Neural cell (in vitro differentiated cells): ENCODE results near the gene CD247. TPM values are rescaled to one million over a fixed set of nuclear protein-coding genes. Genes with fewer than 3 reads are reported as not detected.

Experiments
- H2AFZ ChIP-seq: fragments of 200-600, 300-800 bp; sonication (generic), shearing (Covaris generic); 2 replicates; pipeline ENCODE4 v1.6.0; 2014; ENCODE audit warnings: low read depth, mild to moderate bottlenecking, antibody characterized with exemption, low read length, moderate library complexity
- H3F3A ChIP-seq: fragments of 200-600 bp; shearing (Covaris generic); 2 replicates; pipeline ENCODE4 v1.6.1; 2016; ENCODE audit warnings: mild to moderate bottlenecking, moderate library complexity, mixed read lengths, antibody characterized with exemption, low read length; ENCODE audit not compliant: insufficient read depth, poor library complexity, severe bottlenecking
- H3K27ac ChIP-seq: fragments of 200-600, 300-800 bp; sonication (generic), shearing (Covaris generic); 2 replicates; pipeline ENCODE4 v1.5.1; 2014; ENCODE audit warnings: mild to moderate bottlenecking, low read length, moderate library complexity
- H3K27me3 ChIP-seq: fragments of 300-800, 200-600 bp; sonication (generic), shearing (Covaris generic); 2 replicates; pipeline ENCODE4 v1.6.0; 2014; ENCODE audit warnings: mild to moderate bottlenecking, low read depth, low read length, moderate library complexity; ENCODE audit not compliant: insufficient read depth
- H3K36me3 ChIP-seq: fragments of 300-800, 200-600 bp; sonication (generic), shearing (Covaris generic); 2 replicates; pipeline ENCODE4 v1.5.1; 2014; ENCODE audit warnings: mild to moderate bottlenecking, antibody characterized with exemption, low read length, moderate library complexity; ENCODE audit not compliant: insufficient read depth
- H3K4me2 ChIP-seq: fragments of 300-800, 200-600 bp; sonication (generic), shearing (Covaris generic); 2 replicates; pipeline ENCODE4 v1.6.0; 2014; ENCODE audit warnings: mild to moderate bottlenecking, low read length
- H3K4me3 ChIP-seq: fragments of 300-800, 200-600 bp; sonication (generic), shearing (Covaris generic); 2 replicates; pipeline ENCODE4 v1.5.1; 2014; ENCODE audit warnings: mild to moderate bottlenecking, low read length, moderate library complexity
- H3K79me2 ChIP-seq: fragments of 200-600 bp; shearing (Covaris generic); replicated peaks from 2 replicates; pipeline ENCODE4 v1.6.0; 2014; ENCODE audit warnings: mild to moderate bottlenecking, low read length, moderate library complexity; ENCODE audit not compliant: insufficient read depth
- H3K9ac ChIP-seq: fragments of 300-800, 200-600 bp; sonication (generic), shearing (Covaris generic); 2 replicates; pipeline ENCODE4 v1.6.1; 2016; ENCODE audit warnings: mild to moderate bottlenecking, low read length, mixed read lengths
- H3K9me2 ChIP-seq: fragments of 200-600 bp; shearing (Covaris generic); 2 replicates; pipeline ENCODE4 v1.6.1; 2016; ENCODE audit warnings: mild to moderate bottlenecking, low read length, mixed read lengths; ENCODE audit not compliant: insufficient read depth
- H3K9me3 ChIP-seq: fragments of 200-600, 300-800 bp; sonication (generic), shearing (Covaris generic); 2 replicates; pipeline ENCODE4 v1.6.1; 2016; ENCODE audit warnings: mild to moderate bottlenecking, mixed run types, low read length, moderate library complexity, mixed read lengths
- H4K20me1 ChIP-seq: fragments of 200-600 bp; shearing (Covaris generic); 2 replicates; pipeline ENCODE4 v1.6.1; 2016; ENCODE audit warnings: mild to moderate bottlenecking, mixed run types; ENCODE audit not compliant: insufficient read depth
- EP300 ChIP-seq: fragments of 450-650 bp; conservative IDR thresholded peaks from 2 replicates; pipeline ENCODE4 v1.6.1; 2014; ENCODE audit warnings: antibody characterized with exemption, mild to moderate bottlenecking, moderate library complexity; ENCODE audit not compliant: poor library complexity, severe bottlenecking
- EZH2 ChIP-seq: fragments of 200-600, 300-800 bp; shearing (Covaris generic), sonication (generic); IDR thresholded peaks from 2 replicates; pipeline ENCODE4 v1.6.1; 2014; ENCODE audit warnings: antibody characterized with exemption, low read length, borderline replicate concordance, mild to moderate bottlenecking; ENCODE audit not compliant: insufficient read depth, poor library complexity, severe bottlenecking
- MXI1 ChIP-seq: fragments of 450-650 bp; conservative IDR thresholded peaks from 2 replicates; pipeline ENCODE4 v1.6.1; 2014; ENCODE audit warnings: antibody characterized with exemption, mild to moderate bottlenecking; ENCODE audit not compliant: poor library complexity, severe bottlenecking
- POLR2AphosphoS5 ChIP-seq: IDR thresholded peaks from 2 replicates; pipeline ENCODE4 v1.6.1; 2012
- RAD21 ChIP-seq: fragments of 450-650 bp; conservative IDR thresholded peaks from 2 replicates; pipeline ENCODE4 v1.6.1; 2014; ENCODE audit warnings: antibody characterized with exemption, mild to moderate bottlenecking, moderate library complexity
- SMC3 ChIP-seq: fragments of 450-650 bp; conservative IDR thresholded peaks from 2 replicates; pipeline ENCODE4 v1.6.1; 2014; ENCODE audit warnings: antibody characterized with exemption, mild to moderate bottlenecking, moderate library complexity; ENCODE audit not compliant: poor library complexity
- TAF1 ChIP-seq: IDR thresholded peaks from 2 replicates; pipeline ENCODE4 v1.6.1; 2012; ENCODE audit warnings: low read depth
- polyA minus RNA-seq: library from RNA; depleted of rRNA, polyadenylated mRNA; stranded (reverse); fragments of >200 nt; gene quantifications from 2 replicates; pipeline ENCODE4 v1.2.3, GENCODE V29; 2014
- polyA plus RNA-seq: library from polyadenylated mRNA; depleted of rRNA; stranded (reverse); fragments of >200 nt; gene quantifications from 2 replicates; pipeline ENCODE4 v1.2.3, GENCODE V29; 2014
- TF ChIP-seq, protein P1 (sequence below): IDR thresholded peaks from 2 replicates; pipeline ENCODE4 v1.6.1; 2012; ENCODE audit warnings: borderline replicate concordance
- TF ChIP-seq, protein P2 (sequence below): fragments of 450-650 bp; IDR thresholded peaks from 2 replicates; pipeline ENCODE4 v1.5.1; 2014; ENCODE audit warnings: antibody characterized with exemption, mild to moderate bottlenecking, moderate library complexity; ENCODE audit not compliant: poor library complexity, severe bottlenecking

Gene CD247
- polyA plus RNA-seq, result 0.30 TPM in 1 of 2 replicates, not detected in the other
- not detected in 2 replicates for polyA minus RNA-seq

DNA sequence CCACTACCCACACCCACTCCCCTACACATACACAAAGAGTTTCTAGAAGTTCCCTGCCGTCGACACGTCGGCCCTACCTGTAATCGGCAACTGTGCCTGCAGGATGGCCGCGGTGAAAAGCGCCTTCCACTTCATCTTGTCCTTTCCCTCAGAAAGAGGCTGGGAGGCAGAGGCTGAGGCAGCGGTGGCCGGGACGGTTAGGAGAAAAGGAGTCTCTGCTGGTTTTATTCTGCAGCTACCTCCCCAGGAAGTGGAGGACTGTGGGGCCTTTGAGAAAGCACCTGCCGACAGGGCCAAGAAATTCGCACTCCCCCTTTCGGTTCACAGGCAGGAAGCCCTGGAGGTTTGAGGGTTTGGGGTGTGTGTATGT is at the start of gene CD247:
CD247 (minus strand) TSS at position 199 of the 370 bp plus-strand sequence; CDS start at position 135, 64 bp downstream.
- no peaks in the 10 kb centered on the region for H4K20me1 ChIP-seq
- H3F3A ChIP-seq, result no peaks in the 10 kb centered on the region
- no peaks in the 10 kb centered on the region for H3K36me3 ChIP-seq
- no peaks in the 10 kb centered on the region for H3K79me2 ChIP-seq
- H3K9me2 ChIP-seq, result no peaks in the 10 kb centered on the region
- H3K9ac ChIP-seq, result no peak within 1 kb of the TSS
- no peaks in the 10 kb centered on the region for H3K27me3 ChIP-seq
- H3K27ac ChIP-seq, result no peak within 1 kb of the TSS
- H3K9me3 ChIP-seq, result no peaks in the 10 kb centered on the region
- H3K4me2 ChIP-seq, result no peak within 1 kb of the TSS
- H3K4me3 ChIP-seq, result no peak within 1 kb of the TSS
- H2AFZ ChIP-seq, result no peak within 1 kb of the TSS
- TF ChIP-seq EZH2 (no peak), EP300 (no peak), SMC3 (no peak), POLR2AphosphoS5 (no peak), TAF1 (no peak), MXI1 (no peak), RAD21 (no peak)
- TF ChIP-seq, protein P1, sequence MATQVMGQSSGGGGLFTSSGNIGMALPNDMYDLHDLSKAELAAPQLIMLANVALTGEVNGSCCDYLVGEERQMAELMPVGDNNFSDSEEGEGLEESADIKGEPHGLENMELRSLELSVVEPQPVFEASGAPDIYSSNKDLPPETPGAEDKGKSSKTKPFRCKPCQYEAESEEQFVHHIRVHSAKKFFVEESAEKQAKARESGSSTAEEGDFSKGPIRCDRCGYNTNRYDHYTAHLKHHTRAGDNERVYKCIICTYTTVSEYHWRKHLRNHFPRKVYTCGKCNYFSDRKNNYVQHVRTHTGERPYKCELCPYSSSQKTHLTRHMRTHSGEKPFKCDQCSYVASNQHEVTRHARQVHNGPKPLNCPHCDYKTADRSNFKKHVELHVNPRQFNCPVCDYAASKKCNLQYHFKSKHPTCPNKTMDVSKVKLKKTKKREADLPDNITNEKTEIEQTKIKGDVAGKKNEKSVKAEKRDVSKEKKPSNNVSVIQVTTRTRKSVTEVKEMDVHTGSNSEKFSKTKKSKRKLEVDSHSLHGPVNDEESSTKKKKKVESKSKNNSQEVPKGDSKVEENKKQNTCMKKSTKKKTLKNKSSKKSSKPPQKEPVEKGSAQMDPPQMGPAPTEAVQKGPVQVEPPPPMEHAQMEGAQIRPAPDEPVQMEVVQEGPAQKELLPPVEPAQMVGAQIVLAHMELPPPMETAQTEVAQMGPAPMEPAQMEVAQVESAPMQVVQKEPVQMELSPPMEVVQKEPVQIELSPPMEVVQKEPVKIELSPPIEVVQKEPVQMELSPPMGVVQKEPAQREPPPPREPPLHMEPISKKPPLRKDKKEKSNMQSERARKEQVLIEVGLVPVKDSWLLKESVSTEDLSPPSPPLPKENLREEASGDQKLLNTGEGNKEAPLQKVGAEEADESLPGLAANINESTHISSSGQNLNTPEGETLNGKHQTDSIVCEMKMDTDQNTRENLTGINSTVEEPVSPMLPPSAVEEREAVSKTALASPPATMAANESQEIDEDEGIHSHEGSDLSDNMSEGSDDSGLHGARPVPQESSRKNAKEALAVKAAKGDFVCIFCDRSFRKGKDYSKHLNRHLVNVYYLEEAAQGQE, result no peak
- TF ChIP-seq, protein P2, sequence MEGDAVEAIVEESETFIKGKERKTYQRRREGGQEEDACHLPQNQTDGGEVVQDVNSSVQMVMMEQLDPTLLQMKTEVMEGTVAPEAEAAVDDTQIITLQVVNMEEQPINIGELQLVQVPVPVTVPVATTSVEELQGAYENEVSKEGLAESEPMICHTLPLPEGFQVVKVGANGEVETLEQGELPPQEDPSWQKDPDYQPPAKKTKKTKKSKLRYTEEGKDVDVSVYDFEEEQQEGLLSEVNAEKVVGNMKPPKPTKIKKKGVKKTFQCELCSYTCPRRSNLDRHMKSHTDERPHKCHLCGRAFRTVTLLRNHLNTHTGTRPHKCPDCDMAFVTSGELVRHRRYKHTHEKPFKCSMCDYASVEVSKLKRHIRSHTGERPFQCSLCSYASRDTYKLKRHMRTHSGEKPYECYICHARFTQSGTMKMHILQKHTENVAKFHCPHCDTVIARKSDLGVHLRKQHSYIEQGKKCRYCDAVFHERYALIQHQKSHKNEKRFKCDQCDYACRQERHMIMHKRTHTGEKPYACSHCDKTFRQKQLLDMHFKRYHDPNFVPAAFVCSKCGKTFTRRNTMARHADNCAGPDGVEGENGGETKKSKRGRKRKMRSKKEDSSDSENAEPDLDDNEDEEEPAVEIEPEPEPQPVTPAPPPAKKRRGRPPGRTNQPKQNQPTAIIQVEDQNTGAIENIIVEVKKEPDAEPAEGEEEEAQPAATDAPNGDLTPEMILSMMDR, result no peak

DNA sequence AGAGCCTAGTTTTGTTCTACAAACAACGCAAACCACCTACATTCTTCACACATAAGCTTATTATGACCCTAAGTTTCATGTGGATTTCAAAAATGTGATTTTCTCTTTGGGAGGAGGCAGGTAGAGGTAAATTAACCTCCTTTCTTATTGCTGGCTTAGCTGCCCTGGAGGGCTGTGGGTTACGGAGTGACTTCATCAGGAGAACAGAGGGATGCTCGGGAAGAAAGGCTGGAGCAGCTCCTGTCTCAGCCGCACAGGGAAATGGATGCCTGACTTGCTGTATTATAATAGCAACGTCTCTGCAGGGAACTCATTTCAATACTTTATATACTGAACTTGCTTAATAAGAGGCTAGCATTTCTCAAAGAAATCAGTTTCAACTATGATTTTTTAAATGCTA is 49.3 kb upstream of the CD247 start:
- no peak overlapping the region for H2AFZ ChIP-seq
- H3K27me3 ChIP-seq, result no peaks in the 10 kb centered on the region
- H3K36me3 ChIP-seq, result no peaks in the 10 kb centered on the region
- no peaks in the 10 kb centered on the region for H4K20me1 ChIP-seq
- no peak overlapping the region for H3K4me2 ChIP-seq
- H3K9ac ChIP-seq, result no peak overlapping the region
- no peaks in the 10 kb centered on the region for H3K9me2 ChIP-seq
- H3F3A ChIP-seq, result no peaks in the 10 kb centered on the region
- TF ChIP-seq, protein P2, result no peak
- no peak for TF ChIP-seq EZH2
- no peak for TF ChIP-seq SMC3
- TF ChIP-seq POLR2AphosphoS5, result no peak
- TF ChIP-seq MXI1, result no peak
- TF ChIP-seq RAD21, result no peak
- no peak for TF ChIP-seq EP300
- TF ChIP-seq TAF1, result no peak
- TF ChIP-seq, protein P1, result no peak
- no peaks in the 10 kb centered on the region for H3K79me2 ChIP-seq
- H3K9me3 ChIP-seq, result no peaks in the 10 kb centered on the region
- H3K27ac ChIP-seq, result no peak overlapping the region
- H3K4me3 ChIP-seq, result no peak overlapping the region
